HK-2 (cell line): ENCODE measurements around the gene DDX5.
"Not testable (repeated sequence)": the region's sequence is repeated elsewhere in the genome, so short reads cannot be mapped to it uniquely, and the experiment has no call there.

ENCODE experiments used
- DNase-seq: peaks from one replicate; pipeline ENCODE4 v3.0.0-alpha.2; 2018; ENCODE audit not compliant: unreplicated experiment

DDX5 gene

DNA sequence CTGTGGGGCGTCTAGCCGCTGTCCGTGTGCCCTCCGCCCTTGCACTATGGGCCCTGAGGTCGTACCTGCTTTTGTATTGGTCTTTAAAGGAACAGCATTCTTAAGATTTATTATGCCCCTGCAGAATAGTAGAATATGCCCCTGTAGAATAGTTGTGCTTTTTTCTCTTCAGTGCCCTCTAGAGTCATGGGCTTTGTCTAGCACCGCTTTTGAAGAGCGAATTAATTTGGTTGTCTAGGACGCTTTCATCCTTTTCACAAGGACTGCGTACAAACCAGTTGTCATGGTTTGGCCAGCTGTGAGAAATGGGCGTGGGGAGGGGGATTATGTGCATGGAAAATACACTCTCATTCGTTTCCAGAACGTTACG lies 1.3 kb upstream of the DDX5 start:
- no peak for DNase-seq

DNA sequence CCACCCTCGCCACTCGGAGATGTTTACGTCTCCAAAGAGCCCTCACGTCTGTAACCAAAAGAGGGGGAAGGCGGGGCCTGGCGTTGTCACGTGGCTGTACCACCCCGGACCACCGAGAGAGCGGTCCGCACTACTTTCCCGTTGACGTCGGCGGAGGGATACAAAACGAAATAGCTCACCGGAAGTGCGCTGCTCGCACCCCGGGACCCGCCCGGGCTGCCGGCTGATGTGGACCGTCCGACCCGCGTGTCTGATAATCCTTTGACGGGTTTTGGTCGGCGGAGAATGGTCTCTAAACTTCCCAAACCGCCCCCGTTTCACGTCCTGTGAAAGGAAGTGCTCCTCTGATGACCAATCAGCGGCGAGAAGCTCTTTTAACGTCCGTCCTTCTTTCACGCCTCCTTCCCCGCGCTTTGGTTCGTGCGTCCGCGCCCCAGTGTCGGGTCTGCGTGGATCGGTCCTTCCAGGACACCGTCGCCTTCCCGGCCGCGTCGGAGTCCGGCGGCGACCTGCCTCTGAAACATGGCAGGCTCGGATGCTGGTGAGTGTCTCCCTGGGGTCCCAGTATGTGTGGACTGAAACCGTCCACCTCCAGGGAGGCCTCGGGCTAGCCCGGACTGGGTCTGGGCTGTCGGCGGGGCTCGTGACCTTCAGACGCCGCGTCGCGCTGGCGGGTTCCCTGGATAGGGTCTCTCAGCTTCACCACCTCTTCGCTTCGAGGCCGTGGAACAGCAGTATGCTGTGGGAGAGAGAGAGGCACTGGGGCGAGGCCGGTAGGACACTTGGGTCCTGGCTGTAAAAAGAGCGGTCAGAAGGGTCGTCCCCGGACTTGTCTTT lies 705 bp upstream of the DDX5 start, which contains the start of gene CEP95:
Gene CEP95, plus strand, starts transcription at position 402 of the 837 bp plus-strand sequence. Its CDS starts 121 bp downstream, at position 523.
- DNase-seq: no peak

DNA sequence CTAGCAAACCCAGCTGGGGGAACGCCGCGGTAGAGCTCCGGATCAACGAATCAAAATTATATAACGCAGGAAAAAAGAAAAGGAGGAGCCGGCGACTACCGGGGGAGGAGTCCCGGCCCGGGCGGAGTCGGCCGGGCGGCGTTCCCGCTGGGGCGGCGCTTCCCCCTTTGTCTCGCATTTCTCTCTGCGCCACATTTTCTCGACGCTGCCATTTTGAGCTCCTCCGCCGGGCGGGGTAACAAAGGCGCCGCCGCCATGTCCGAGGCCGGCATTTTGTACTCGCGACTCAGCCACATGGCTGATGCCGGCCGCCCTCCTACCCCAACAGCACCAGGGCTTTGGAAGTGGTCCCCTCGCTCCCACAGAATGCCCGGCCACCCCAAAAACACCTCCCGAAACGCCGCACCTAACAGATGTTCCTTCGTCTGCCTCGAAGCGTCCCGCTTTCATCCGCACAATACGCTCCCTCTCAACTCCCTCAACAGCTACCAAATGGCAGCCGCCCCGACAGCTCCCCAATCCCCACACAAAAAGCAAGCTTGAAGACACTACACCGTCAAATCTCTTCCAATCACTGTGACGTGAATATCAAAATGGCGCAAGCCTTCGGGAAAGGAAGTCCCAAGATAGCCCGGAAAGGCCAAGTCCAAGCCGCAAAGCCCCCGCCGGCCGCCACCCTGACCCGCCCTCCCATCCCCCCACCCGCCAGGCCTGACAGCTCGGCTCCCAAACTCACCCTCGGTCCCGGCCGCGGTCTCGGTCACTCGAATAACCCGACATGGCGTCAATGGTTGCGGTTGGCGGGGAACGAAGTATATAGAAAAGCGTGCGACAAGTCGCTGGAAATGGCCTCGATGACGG lies 519 bp downstream of the DDX5 start:
- peak; percentile 81 for DNase-seq

DNA sequence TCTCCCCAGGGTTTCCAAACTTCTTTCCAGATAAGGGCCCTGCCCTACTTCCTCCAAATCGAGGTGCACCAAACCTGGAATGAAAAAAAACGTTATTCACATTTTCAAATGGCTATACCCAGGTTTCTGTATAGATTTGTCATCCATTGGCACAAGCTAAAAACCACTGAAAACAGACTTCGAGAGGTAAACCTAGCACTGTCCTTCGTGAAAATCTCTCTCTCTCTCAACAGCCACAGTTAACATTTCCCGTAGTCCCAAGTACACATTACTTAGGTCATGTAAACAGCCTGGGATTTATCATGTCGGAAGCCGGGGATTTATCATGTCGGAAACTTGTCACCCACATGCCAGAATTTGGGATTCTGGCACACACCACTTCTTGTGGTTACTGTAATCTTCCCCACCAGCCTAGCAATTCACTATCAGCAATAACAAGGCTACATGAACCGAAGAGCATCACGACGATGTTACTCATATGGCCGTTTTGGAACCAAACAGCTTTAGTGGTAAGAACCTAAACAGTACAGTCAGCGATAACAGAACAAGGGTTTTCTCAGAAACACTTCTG lies 1.2 kb downstream of the DDX5 start:
- no peak for DNase-seq

DNA sequence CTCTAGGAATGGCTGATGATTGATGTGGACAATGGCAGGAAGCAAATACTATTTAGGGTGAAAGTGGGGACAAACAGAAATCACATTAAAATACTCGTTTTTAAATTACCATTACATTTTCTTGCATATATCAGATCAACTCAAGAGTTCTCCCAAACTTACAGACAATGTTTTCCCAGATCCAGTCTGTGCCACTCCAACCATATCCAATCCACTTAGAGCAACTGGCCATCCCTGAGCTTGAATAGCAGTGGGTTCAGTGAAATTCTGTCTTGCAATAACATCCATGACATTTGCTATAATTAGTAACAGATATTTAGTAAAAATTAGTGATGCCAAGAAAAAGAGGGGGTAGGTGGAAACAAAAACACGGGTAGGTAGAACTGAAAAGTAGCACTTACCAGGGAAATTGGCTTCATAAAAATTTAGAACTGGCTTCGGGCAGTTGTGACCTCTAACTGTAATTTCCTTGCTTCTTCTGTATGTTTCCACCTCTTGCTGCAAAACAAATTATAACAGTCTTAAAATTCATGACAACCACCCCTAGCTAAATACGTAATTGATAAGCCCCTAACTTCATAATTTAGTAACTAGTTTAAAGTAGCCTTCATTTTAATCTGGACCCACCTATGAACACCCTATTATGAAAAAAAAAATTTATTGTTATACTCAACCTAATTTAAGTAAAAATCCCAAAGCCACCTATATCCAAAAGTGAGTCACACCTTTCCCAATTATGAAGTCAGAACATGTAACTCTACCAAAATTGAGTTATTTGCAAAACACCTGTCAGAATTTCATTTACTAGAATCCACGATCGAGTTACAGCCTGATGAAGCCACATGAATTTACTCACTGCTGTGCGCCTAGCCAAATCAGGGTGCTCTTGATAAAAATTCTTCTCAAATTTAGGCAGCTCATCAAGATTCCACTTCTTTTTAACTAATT lies 2.0 kb downstream of the DDX5 start:
- DNase-seq: no peak

DNA sequence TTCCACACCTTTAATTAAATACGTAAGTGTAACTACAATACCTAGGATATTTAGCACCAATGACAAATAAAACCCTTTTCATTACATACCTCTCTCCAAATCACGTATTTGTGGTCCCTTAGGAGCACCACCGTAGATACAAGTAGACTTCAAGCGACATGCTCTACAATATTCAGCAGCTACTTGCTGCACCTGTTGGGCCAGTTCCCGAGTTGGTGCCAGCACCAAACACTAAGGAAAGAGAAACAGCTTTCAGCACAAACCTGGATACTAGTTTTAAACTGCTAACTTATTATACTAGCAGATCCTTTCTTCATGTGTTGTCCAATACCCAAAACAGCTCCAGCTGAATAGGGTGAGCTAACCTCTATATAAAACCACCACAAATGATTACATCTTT lies 2.7 kb downstream of the DDX5 start:
- DNase-seq: no peak

DNA sequence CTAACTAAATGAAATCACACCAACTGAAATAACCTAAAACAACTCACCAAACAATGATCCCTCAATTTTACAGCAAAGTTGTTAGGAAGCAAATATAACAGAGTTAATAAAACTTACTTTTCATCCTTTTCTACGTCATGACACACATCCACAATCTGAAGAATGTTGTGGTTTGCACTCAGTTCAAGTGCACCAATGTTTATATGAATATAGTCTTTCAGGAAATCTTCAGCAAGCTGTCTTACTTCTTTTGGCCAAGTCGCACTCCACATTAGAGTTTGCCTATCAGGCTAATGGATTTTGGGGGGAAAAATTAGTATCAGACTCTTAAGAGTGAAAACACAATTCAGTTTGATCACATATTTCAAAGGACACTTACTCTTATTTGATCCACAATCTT lies 3.3 kb downstream of the DDX5 start:
- no peak for DNase-seq

DNA sequence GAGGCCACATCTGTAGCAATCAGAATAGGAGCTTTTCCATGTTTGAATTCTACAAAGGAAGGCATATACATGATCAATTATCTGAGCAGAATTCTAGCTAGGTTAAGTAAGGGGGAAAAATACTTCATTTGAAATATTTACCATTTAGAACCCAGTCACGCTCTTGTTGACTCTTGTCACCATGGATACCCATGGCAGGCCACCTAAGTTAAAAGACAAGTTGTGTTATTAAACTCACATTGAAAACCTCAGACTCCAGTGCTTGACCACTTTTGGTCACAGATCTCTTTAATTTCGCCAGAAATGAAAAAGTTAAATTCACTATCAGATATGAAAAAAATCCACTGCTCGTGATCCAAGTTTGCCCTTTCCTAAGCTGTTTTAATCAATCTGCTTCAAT lies 4.1 kb downstream of the DDX5 start:
- DNase-seq: no peak

DNA sequence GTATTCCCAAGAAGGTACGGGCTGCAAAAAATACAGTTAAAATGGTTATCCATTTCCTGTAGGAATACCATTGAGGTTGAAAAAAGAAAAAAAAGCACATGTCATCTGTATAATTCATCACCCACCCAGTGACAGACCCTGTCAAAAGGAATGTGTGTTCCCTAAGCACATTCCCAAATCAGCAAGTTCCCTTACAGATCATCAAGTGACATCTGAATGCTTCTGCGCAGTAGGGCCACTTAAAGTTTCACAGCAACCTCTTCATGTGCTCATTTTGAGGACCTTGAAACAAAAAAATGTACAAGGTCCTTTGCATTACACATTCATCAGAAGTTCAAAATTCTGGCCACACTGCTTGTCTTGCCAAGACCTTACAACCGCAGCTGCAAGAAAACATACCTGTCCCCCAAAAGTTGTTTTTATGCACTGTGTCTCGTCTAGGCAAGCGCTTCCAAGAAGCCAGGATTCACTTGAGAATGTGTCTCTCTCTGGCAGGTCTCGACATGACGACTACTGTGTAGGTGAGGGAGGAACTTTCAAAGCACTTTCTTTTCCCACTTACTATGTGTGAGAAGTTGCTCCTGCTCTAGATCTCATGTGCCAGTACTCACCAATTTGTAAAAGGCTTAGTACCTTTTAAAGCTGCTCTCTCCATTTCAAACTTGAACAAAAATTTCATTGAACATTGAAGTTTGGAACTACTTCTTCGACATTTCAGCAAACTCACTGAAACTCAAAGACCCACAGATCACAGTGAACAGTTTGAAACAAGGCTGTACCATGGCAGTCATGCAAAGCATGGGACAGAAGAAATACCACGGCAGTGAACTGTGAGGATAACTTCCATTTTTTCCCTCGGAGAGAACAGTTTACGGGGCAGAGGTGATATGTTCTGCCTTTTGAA lies 5.0 kb downstream of the DDX5 start:
- DNase-seq: no peak

DNA sequence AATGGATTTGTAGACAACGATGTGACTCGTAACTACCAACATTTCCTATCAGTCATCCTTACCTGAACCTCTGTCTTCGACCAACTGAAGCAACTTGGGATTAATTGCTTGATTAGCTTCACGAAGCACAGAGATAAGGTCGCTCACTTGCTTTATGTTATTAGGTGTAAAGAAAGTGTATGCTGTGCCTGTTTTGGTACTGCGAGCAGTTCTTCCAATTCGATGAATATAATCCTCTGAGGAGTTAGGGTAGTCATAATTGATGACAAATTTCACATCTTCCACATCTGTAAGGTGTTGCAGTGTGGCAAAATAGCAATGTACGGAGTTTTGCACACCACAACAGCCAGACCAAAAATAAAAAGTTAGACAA lies 5.6 kb downstream of the DDX5 start:
- DNase-seq: no peak

DNA sequence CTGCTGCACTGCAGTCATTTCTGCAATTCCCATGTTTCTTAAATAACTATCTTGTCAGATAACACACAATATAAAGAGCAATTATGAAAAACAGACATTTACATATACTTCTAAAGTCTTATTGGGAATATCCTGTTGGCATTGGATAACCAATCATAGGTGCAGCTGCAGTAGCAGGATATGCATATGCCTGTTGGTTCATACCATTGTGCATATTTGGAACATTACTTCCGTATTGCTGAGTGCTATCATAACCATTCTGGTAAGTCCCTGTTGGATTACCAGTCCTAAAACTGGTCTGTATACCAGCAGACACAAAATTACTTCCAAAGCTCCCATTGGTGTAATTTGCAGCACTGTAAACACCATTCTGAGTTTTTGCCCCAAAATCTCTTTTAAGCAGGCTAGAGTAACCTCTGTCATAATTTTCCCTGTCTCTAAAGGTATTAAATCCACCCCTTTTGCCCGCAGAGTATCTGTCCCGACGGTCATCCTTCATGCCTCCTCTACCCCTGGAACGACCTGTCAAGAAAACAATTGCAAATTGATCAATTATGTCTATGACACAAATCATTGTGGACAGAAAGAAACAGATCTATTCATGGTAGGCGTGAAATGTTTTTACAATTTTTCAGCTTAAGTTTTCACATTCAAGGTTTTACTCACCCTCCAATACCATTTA lies 6.1 kb downstream of the DDX5 start:
- no peak for DNase-seq

DNA sequence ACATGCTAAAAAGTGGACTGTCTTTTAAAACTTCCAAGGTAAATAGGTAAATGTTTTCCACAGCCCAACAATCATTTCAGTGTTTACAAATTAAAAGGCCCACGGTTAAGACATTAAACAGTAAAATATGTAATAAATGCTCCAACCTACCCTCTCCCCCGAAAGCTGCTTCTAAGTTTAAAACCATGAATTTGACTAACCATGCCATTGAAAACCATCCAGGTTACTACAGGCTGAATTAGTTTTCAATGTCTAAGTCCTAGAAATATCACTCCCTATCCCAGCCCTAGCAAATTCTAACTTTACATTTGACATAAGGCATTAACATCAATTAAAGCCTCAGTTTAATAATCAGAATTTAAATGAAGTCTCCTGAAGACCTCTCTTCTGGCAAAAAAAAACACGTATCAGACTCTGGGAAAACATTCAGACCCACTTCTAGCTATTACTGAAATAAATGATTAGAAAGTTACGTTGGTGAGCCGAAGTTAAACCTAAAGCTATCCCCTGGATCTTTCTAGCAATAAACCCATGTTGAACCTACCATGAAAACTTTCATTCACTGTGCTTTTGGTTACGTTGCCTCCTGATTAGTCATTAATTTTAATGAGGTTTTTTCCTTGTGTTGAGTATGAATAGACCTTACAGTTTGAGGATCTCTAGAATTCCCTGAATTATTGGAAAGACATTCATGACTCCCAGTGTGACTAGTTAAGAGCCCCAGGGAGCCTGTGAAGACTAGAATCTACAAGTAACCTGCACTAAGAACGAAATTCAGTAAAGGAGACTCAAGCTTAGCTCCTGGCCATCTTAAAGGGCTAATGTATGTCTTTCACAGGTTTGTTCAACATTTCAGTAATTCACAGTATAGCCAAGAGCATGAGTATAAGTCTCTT lies 7.5 kb downstream of the DDX5 start:
- no peak for DNase-seq

DNA sequence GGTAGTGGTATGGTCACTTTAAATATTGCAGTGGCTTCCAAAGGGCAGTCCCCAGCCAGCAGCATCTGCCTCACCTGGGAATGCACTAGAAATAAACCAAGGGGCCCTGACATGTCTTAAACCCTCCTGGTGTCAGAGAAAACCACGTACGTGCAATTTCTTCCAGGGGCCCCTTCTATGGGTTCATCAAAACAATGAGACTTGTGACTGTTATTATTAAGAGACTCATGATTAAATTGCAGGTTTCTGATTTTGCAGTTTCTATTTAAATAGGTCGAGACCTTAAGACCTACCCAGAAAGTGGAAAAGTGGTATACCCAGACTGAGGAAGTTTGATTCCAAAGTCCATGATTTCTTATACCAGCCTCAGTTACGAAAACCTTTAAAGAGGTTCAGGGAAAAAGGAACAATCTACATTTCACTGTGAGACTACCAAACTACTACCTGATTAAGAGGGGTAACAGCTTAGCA lies 8.5 kb downstream of the DDX5 start:
- DNase-seq: no peak

DNA sequence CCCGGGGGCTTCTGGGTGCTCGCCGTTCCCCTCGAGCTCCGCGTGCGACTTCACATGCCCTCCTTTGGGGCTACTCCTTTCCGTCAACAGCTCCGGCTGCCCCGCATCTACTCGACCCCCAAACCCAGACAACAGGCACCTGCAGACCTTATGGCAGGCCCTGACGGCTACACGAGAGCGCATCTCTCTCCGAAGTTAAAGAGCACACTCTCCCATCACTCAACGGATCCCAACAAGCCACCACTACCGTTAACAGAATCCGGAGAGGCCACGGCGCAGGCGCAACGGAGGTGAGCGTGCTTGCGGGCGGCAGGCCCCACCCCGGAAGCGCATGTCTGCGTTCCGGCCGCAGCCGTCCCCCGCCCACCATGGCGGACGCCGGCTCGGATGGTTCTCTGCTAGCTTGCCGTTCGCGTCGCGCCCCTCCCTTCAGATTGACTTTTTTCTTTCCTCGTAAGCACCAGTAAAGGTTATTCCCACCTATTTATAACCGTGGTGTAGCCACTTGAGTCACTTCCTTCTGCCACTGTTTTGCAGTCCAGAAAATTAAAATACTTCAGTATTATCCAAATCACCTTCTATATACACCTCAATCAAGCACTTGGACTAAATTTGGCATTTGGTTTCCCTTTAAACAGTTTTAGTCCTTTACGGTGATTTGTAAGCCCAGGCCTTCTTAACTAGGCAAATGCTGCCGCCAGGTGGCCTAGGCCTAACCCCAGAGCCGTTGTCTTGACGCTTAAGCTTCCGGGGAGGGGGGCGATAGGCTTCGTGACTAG lies 9.1 kb downstream of the DDX5 start, which contains the start of gene POLG2:
Gene POLG2, minus strand, starts transcription at position 269 of the 779 bp plus-strand sequence. Its CDS starts 86 bp downstream, at position 183.
- DNase-seq: peak; percentile 95

DNA sequence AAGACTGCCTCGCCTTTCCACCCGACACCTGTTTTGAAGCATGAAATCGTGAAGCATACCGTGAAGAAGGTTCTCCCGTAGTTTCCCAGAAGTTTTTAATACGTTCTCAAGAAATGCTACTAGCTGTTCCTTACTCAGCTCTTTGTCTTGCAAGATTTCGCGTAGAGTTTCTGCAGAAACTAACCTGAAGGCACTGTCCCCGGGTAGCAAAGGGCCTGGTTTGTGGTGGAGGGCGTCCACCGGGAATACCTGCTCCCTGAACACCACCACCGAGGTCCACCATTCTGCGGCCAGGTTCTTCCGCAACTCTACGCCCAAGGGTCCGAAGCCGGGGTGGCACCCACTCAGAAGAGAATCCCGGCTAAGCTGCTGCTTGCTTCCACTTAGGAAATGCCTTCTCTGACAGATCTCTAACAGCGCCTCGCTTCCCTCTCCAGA lies 9.7 kb downstream of the DDX5 start:
- DNase-seq: no peak

DNA sequence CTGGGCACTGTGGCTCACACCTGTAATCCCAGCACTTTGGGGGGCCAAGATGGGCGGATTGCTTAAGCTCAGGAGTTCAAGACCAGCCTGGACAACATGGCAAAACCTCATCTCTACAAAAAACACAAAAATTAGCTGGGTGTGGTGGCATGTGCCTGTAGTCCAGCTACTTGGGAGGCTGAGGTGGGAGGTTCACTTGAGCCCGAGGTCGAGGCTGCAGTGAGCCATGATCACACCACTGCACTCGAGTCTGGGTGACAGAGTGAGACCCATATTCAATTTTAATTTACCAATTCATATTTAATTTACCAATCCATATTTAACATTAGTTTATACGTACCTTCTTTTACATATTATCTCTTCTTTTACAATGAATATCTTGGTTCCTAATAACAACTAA lies 10.8 kb downstream of the DDX5 start:
- DNase-seq: not testable (repeated sequence)

DNA sequence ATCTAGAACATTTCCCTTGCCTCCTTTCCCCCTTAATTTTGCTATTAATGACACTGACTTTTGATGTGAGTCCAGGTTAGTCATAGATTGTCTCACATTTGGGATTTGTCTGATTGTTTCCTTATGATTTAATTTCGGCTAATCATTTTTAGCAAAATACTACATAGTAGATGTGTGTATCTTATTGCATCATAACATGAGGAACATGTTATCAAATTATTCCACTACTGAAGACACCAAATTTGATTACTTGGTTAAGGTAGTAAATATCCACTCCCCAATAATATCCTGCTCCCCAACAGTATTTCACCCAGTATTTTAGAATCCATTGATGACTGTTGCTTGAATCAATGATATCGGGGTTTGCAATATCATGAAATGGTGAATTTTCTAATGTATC lies 12.0 kb downstream of the DDX5 start:
- DNase-seq: no peak
